Liver (tissue), 9 donors: ENCODE measurements around the gene EXOC4. TPM values are rescaled to one million over a fixed set of nuclear protein-coding genes. Genes with fewer than 3 reads are reported as not detected.

Experiments used
- DNase-seq: peaks from one replicate; pipeline ENCODE4 v3.0.0-alpha.2; 2017; ENCODE audit warnings: low spot score
- H3K27ac ChIP-seq, 2 donors: one replicate each; pipeline ENCODE4 v1.7.0; 2013; ENCODE audit warnings: inconsistent platforms in 2 of 2, low read length in 2 of 2, control low read depth in 1 of 2, low read depth in 1 of 2, mild to moderate bottlenecking in 1 of 2
- H3K27me3 ChIP-seq, 4 donors: one replicate each; pipeline versions ENCODE4 v1.6.1 to v1.7.0; 2013; ENCODE audit warnings: low read length in 3 of 4, inconsistent platforms in 1 of 4, mild to moderate bottlenecking in 1 of 4, moderate library complexity in 1 of 4; ENCODE audit not compliant: control insufficient read depth in 4 of 4, insufficient read depth in 4 of 4
- H3K36me3 ChIP-seq, 4 donors: one replicate each; pipeline versions ENCODE4 v1.6.1 to v1.7.0; 2013; ENCODE audit warnings: low read length in 3 of 4, mild to moderate bottlenecking in 3 of 4, low read depth in 1 of 4, moderate library complexity in 1 of 4; ENCODE audit not compliant: control insufficient read depth in 4 of 4, insufficient read depth in 3 of 4
- H3K4me1 ChIP-seq, 4 donors: one replicate each; pipeline versions ENCODE4 v1.6.1 to v1.7.0; 2013; ENCODE audit warnings: low read length in 3 of 4, mild to moderate bottlenecking in 3 of 4, moderate library complexity in 1 of 4; ENCODE audit not compliant: control insufficient read depth in 4 of 4, insufficient read depth in 4 of 4
- H3K4me3 ChIP-seq, 3 donors: one replicate each; pipeline versions ENCODE4 v1.6.1 to v1.7.0; 2013; ENCODE audit warnings: low read length in 3 of 3, control low read depth in 1 of 3, low read depth in 1 of 3, mild to moderate bottlenecking in 1 of 3
- H3K9ac ChIP-seq, 2 donors: one replicate each; pipeline ENCODE4 v1.7.0; 2013; ENCODE audit warnings: low read length in 2 of 2, mild to moderate bottlenecking in 2 of 2, moderate library complexity in 2 of 2, control low read depth in 1 of 2, low read depth in 1 of 2
- H3K9me3 ChIP-seq, 4 donors: one replicate each; pipeline versions ENCODE4 v1.6.1 to v1.7.0; 2013; ENCODE audit warnings: low read length in 3 of 4; ENCODE audit not compliant: control insufficient read depth in 4 of 4
- CTCF ChIP-seq: fragments of 150-350 bp; IDR thresholded peaks from 2 replicates; pipeline ENCODE4 v1.5.1; 2017; ENCODE audit warnings: improper control_type of control experiment, low read depth, low read length; ENCODE audit not compliant: missing input control
- EGR1 ChIP-seq, 2 donors: IDR thresholded peaks; 2 replicates each; pipeline ENCODE4 v1.6.1; 2016 to 2018; ENCODE audit warnings: antibody characterized with exemption in 2 of 2, low read depth in 2 of 2
- FOXA2 ChIP-seq: IDR thresholded peaks from 2 replicates; pipeline ENCODE4 v1.6.1; 2016; ENCODE audit warnings: antibody characterized with exemption
- GABPA ChIP-seq, 2 donors: IDR thresholded peaks in 1 of 2; conservative IDR thresholded peaks in 1 of 2; 2 replicates each; pipeline ENCODE4 v1.6.1; 2016; ENCODE audit warnings: antibody characterized with exemption in 2 of 2, mild to moderate bottlenecking in 1 of 2, moderate library complexity in 1 of 2
- HNF4A ChIP-seq, 2 donors: conservative IDR thresholded peaks; 2 replicates each; pipeline ENCODE4 v1.6.1; 2016; ENCODE audit warnings: antibody characterized with exemption in 2 of 2, mild to moderate bottlenecking in 2 of 2
- HNF4G ChIP-seq: IDR thresholded peaks from 2 replicates; pipeline ENCODE4 v1.6.1; 2016; ENCODE audit warnings: antibody characterized with exemption
- JUND ChIP-seq, 2 donors: IDR thresholded peaks; 2 replicates each; pipeline ENCODE4 v1.6.1; 2016; ENCODE audit warnings: antibody characterized with exemption in 2 of 2
- MAX ChIP-seq: IDR thresholded peaks from 2 replicates; pipeline ENCODE4 v1.6.1; 2016; ENCODE audit warnings: antibody characterized with exemption
- NR2F2 ChIP-seq: IDR thresholded peaks from 2 replicates; pipeline ENCODE4 v1.6.1; 2016; ENCODE audit warnings: antibody characterized with exemption
- RAD21 ChIP-seq, 2 donors: IDR thresholded peaks; 2 replicates each; pipeline ENCODE4 v1.6.1; 2016; ENCODE audit warnings: antibody characterized with exemption in 2 of 2, mild to moderate bottlenecking in 2 of 2
- RXRA ChIP-seq, 2 donors: IDR thresholded peaks; 2 replicates each; pipeline ENCODE4 v1.6.1; 2017 to 2018; ENCODE audit warnings: antibody characterized with exemption in 2 of 2, mild to moderate bottlenecking in 1 of 2
- TAF1 ChIP-seq: conservative IDR thresholded peaks from 2 replicates; pipeline ENCODE4 v1.6.1; 2016; ENCODE audit warnings: antibody characterized with exemption, mild to moderate bottlenecking
- YY1 ChIP-seq: IDR thresholded peaks from 2 replicates; pipeline ENCODE4 v1.6.1; 2016; ENCODE audit warnings: antibody characterized with exemption, mild to moderate bottlenecking
- WGBS: extraction: QIAGEN DNeasy Blood & Tissue Kit; methylation state at CpG from one replicate; pipeline ENCODE4 v1.1.7; 2013; 5-methylcytosine and 5-hydroxymethylcytosine counted together
- polyA plus RNA-seq, 2 donors: library from polyadenylated mRNA; stranded (reverse) in 1 of 2; unstranded in 1 of 2; fragments of 200-250 nt in 1 of 2; fragments of >200 nt in 1 of 2; fragmentation: Nextera tagmentation in 1 of 2; extraction: Ambion mirVana in 1 of 2; gene quantifications; one replicate each; pipeline versions ENCODE4 v1.2.1 to v1.2.3, GENCODE V29; 2013 to 2015
- total RNA-seq, 2 donors: library from RNA; depleted of rRNA; stranded (reverse); fragments of >200 nt; gene quantifications; one replicate each; pipeline ENCODE4 v1.2.3, GENCODE V29; 2014
- donor health status: healthy.
- donor health status: healthy.
- donor health status: healthy.
- donor health status: healthy.
- donor health status: healthy.

EXOC4 gene
- total and polyA plus RNA-seq, 4 donors: 9.5 to 55.9 (median 23.6) TPM

- no peak for TF ChIP-seq HNF4G
- no peak for TF ChIP-seq GABPA (IDR thresholded peaks at IDR 0.05 in 1 of 2, conservative IDR thresholded peaks at IDR 0.05 in 1 of 2)
- no peak for TF ChIP-seq RXRA (IDR thresholded peaks at IDR 0.05)
- no peak for TF ChIP-seq TAF1
- TF ChIP-seq NR2F2: no peak
- TF ChIP-seq JUND (IDR thresholded peaks at IDR 0.05): no peak
- TF ChIP-seq EGR1 (IDR thresholded peaks at IDR 0.05; ENCODE audit: low read depth in 2 of 2): no peak
- no peak for TF ChIP-seq RAD21 (IDR thresholded peaks at IDR 0.05)
- no peak for TF ChIP-seq CTCF
- no peaks in the 10 kb centered on the region for H3K9me3 ChIP-seq
- no peaks in the 10 kb centered on the region for H3K36me3 ChIP-seq
- WGBS: 95% methylated on average over 2 of the region's 2 CpGs
- no peak overlapping the region for H3K9ac ChIP-seq
- H3K4me1 ChIP-seq: no peaks in the 10 kb centered on the region
- no peak overlapping the region for H3K27ac ChIP-seq
- no peak overlapping the region for H3K4me3 ChIP-seq
- DNase-seq: no peak
- no peaks in the 10 kb centered on the region for H3K27me3 ChIP-seq
These were observed 283.6 kb downstream of the EXOC4 start for GRCh38 chr7:133536450-133536849.

- 74% methylated on average over 2 of the region's 2 CpGs for WGBS
- TF ChIP-seq FOXA2: no peak
- no peak for TF ChIP-seq TAF1
- no peak for TF ChIP-seq GABPA (IDR thresholded peaks at IDR 0.05 in 1 of 2, conservative IDR thresholded peaks at IDR 0.05 in 1 of 2)
- no peak for TF ChIP-seq CTCF
- TF ChIP-seq MAX: no peak
- TF ChIP-seq RXRA (IDR thresholded peaks at IDR 0.05): no peak
- no peak for TF ChIP-seq HNF4A (conservative IDR thresholded peaks at IDR 0.05)
- TF ChIP-seq JUND (IDR thresholded peaks at IDR 0.05): no peak
- no peak for TF ChIP-seq HNF4G
- no peak for TF ChIP-seq YY1
- Histone ChIP-seq H3K27me3 (no peaks in the 10 kb centered on the region), H3K4me3 (no peak overlapping the region), H3K9ac (no peak overlapping the region), H3K9me3 (no peaks in the 10 kb centered on the region), H3K36me3 (no peaks in the 10 kb centered on the region), H3K4me1 (no peaks in the 10 kb centered on the region), H3K27ac (no peak overlapping the region)
- no peak for DNase-seq
These were observed 286.1 kb downstream of the EXOC4 start for GRCh38 chr7:133539016-133539415.

- H3K4me1 ChIP-seq: no peaks in the 10 kb centered on the region
- 92% methylated on average over 1 of the region's 1 CpG for WGBS
- no peak for DNase-seq
- no peaks in the 10 kb centered on the region for H3K9me3 ChIP-seq
- H3K4me3 ChIP-seq: no peak overlapping the region
- no peaks in the 10 kb centered on the region for H3K27me3 ChIP-seq
- no peak for TF ChIP-seq NR2F2
- no peak overlapping the region for H3K9ac ChIP-seq
- H3K36me3 ChIP-seq: no peaks in the 10 kb centered on the region
- H3K27ac ChIP-seq: no peak overlapping the region
These were observed 287.4 kb downstream of the EXOC4 start for GRCh38 chr7:133540096-133540860.
